IMR-90 (cell line): ENCODE measurements around the gene ALDH1B1. TPM values are rescaled to one million over a fixed set of nuclear protein-coding genes. Genes with fewer than 3 reads are reported as not detected.
"Not testable (repeated sequence)": the region's sequence is repeated elsewhere in the genome, so short reads cannot be mapped to it uniquely, and the experiment has no call there.

ENCODE experiments used
- ATAC-seq: fragments of 200-7000 bp; cut with Tn5 transposase; 2 replicates; pipeline ENCODE4 v1.9.1; 2020; ENCODE audit warnings: low read depth, mild to moderate bottlenecking, moderate library complexity
- BruUV-seq: library from RNA; stranded (reverse); fragments of 400-500 nt; replicated peaks from 2 replicates; lab custom pipeline; 2021; lab: Mats Ljungman, UMichigan
- CTCF ChIA-PET: fragments of 300-600 bp; formaldehyde crosslinking; extraction: SDS; loops from one replicate; lab custom pipeline; 2021; ENCODE audit warnings: antibody characterized with exemption; lab: Yijun Ruan, JAX
- POLR2A ChIA-PET: fragments of 300-600 bp; sonication (Branson Sonifier 250); formaldehyde crosslinking; loops from one replicate; lab custom pipeline; 2022; ENCODE audit warnings: antibody characterized with exemption; ENCODE audit not compliant: unreplicated experiment; lab: Charles Lee
- DNase-seq: peaks from one replicate; pipeline ENCODE4 v3.0.0; 2013
- H2AFZ ChIP-seq: replicated peaks from 2 replicates; pipeline ENCODE3; 2013; ENCODE audit warnings: low read length, mild to moderate bottlenecking; ENCODE audit not compliant: poor library complexity
- H2AK5ac ChIP-seq: 2 replicates; pipeline ENCODE4 v1.6.1; 2013; ENCODE audit warnings: low read depth, low read length, inconsistent platforms
- H2AK9ac ChIP-seq: replicated peaks from 2 replicates; pipeline ENCODE3; 2013; ENCODE audit warnings: mild to moderate bottlenecking, low read depth, low read length, moderate library complexity; ENCODE audit not compliant: poor library complexity
- H2BK120ac ChIP-seq: 2 replicates; pipeline ENCODE4 v1.6.1; 2013; ENCODE audit warnings: low read depth, low read length, inconsistent platforms
- H2BK15ac ChIP-seq: 3 replicates; pipeline ENCODE4 v1.6.1; 2013; ENCODE audit warnings: low read depth, low read length, inconsistent platforms
- H2BK20ac ChIP-seq: 2 replicates; pipeline ENCODE4 v1.6.1; 2013; ENCODE audit warnings: low read depth, mild to moderate bottlenecking, inconsistent platforms, low read length, moderate library complexity
- H2BK5ac ChIP-seq: 2 replicates; pipeline ENCODE4 v1.6.1; 2013; ENCODE audit warnings: mild to moderate bottlenecking, low read depth, low read length, inconsistent platforms; ENCODE audit not compliant: poor library complexity, severe bottlenecking
- H3K14ac ChIP-seq: replicated peaks from 2 replicates; pipeline ENCODE4 v1.6.1; 2013; ENCODE audit warnings: low read depth, low read length, inconsistent platforms
- H3K18ac ChIP-seq: 2 replicates; pipeline ENCODE4 v1.6.1; 2013; ENCODE audit warnings: low read depth, low read length, control low read depth
- H3K23ac ChIP-seq: 2 replicates; pipeline ENCODE4 v1.6.1; 2013; ENCODE audit warnings: low read depth, low read length, inconsistent platforms
- H3K27ac ChIP-seq: 2 replicates; pipeline ENCODE4 v1.5.1; 2013; ENCODE audit warnings: mild to moderate bottlenecking, control low read depth, low read length; ENCODE audit not compliant: insufficient read depth
- H3K27me3 ChIP-seq: 2 replicates; pipeline ENCODE4 v1.6.1; 2013; ENCODE audit warnings: low read length; ENCODE audit not compliant: control insufficient read depth, insufficient read depth
- H3K36me3 ChIP-seq: 2 replicates; pipeline ENCODE4 v1.6.1; 2013; ENCODE audit warnings: low read length, mixed read lengths; ENCODE audit not compliant: control insufficient read depth, insufficient read depth
- H3K4ac ChIP-seq: 2 replicates; pipeline ENCODE4 v1.6.1; 2013; ENCODE audit warnings: low read depth, low read length, inconsistent platforms
- H3K4me1 ChIP-seq: 2 replicates; pipeline ENCODE4 v1.6.1; 2013; ENCODE audit warnings: low read length, mixed read lengths; ENCODE audit not compliant: control insufficient read depth, insufficient read depth
- H3K4me2 ChIP-seq: 2 replicates; pipeline ENCODE4 v1.6.1; 2013; ENCODE audit warnings: low read depth, mild to moderate bottlenecking, control low read depth, low read length, moderate library complexity
- H3K4me3 ChIP-seq: 2 replicates; pipeline ENCODE4 v1.5.1; 2013; ENCODE audit warnings: low read depth, mild to moderate bottlenecking, control low read depth, low read length, moderate library complexity; ENCODE audit not compliant: insufficient read depth
- H3K56ac ChIP-seq: 2 replicates; pipeline ENCODE4 v1.6.1; 2013; ENCODE audit warnings: low read length, inconsistent platforms; ENCODE audit not compliant: insufficient read depth; ENCODE audit errors: extremely low read depth
- H3K79me1 ChIP-seq, 2 experiments: 2 replicates each; pipeline ENCODE4 v1.6.1; 2013; ENCODE audit warnings: low read length in 2 of 2, inconsistent platforms in 1 of 2, low read depth in 1 of 2
- H3K9ac ChIP-seq: 2 replicates; pipeline ENCODE4 v1.6.1; 2013; ENCODE audit warnings: low read depth, low read length, control low read depth
- H3K9me1 ChIP-seq: 2 replicates; pipeline ENCODE4 v1.6.1; 2013; ENCODE audit warnings: low read length, inconsistent platforms; ENCODE audit not compliant: insufficient read depth
- H3K9me3 ChIP-seq: 2 replicates; pipeline ENCODE4 v1.6.1; 2013; ENCODE audit warnings: low read length; ENCODE audit not compliant: control insufficient read depth, insufficient read depth
- H4K20me1 ChIP-seq: 2 replicates; pipeline ENCODE4 v1.6.1; 2013; ENCODE audit warnings: low read length, inconsistent platforms; ENCODE audit not compliant: insufficient read depth
- H4K5ac ChIP-seq: 2 replicates; pipeline ENCODE4 v1.6.1; 2013; ENCODE audit warnings: mild to moderate bottlenecking, low read depth, low read length, control low read depth
- H4K8ac ChIP-seq, 2 experiments: 2 replicates each; pipeline ENCODE4 v1.6.1; 2013; ENCODE audit warnings: low read depth in 2 of 2, low read length in 2 of 2, control low read depth in 1 of 2, inconsistent platforms in 1 of 2
- H4K91ac ChIP-seq: 2 replicates; pipeline ENCODE4 v1.6.1; 2013; ENCODE audit warnings: low read depth, low read length, inconsistent platforms; ENCODE audit not compliant: insufficient read depth
- WGBS, 2 experiments: methylation state at CpG; one replicate each; pipeline versions ENCODE4 v1.1.5 to v1.1.7; 2013; ENCODE audit warnings: missing lambda C conversion rate in 2 of 2; ENCODE audit not compliant: insufficient read length in 1 of 2; ENCODE audit errors: extremely low coverage in 2 of 2; 5-methylcytosine and 5-hydroxymethylcytosine counted together
- dilution Hi-C: fragments of 300-500 bp; cut with HindIII; formaldehyde crosslinking; loops from one replicate; pipeline ENCODE4 v1.14.3; 2018; ENCODE audit warnings: low sequenced_read_pairs; ENCODE audit not compliant: unreplicated experiment
- in situ Hi-C: fragments of 300-500 bp; cut with MboI; formaldehyde crosslinking; loops from 3 replicates; pipeline ENCODE4 v1.14.3; 2019; ENCODE audit warnings: low sequenced_read_pairs, inconsistent platforms, mixed read lengths
- intact Hi-C: fragments of 100-400 bp; cut with micrococcal nuclease; formaldehyde crosslinking; loops from 2 replicates; pipeline ENCODE4 v1.10.0; 2022
- polyA plus RNA-seq, 3 experiments: library from polyadenylated mRNA; depleted of rRNA; stranded (reverse); fragments of >200 nt; gene quantifications; 2 replicates each; pipeline ENCODE4 v1.2.3, GENCODE V29; 2012; ENCODE audit warnings: low replicate concordance in 1 of 3
- total RNA-seq: library from RNA; depleted of rRNA; stranded (reverse); fragments of >200 nt; gene quantifications from 2 replicates; pipeline ENCODE4 v1.2.3, GENCODE V29; 2012

ALDH1B1 gene
- total and polyA plus RNA-seq, 2 of the 4 experiments (the other 2 are of a cell fraction) = 29.6 to 37.6 TPM

GRCh38 chr9:38377336-38378083 is 15.0 kb upstream of the ALDH1B1 start:
- H3K9ac ChIP-seq, H3K9me3 ChIP-seq, ATAC-seq, intact Hi-C loops, H3K14ac ChIP-seq, H2BK15ac ChIP-seq, H3K4ac ChIP-seq, H3K4me1 ChIP-seq, H2BK20ac ChIP-seq, H3K36me3 ChIP-seq, H3K9me1 ChIP-seq, DNase-seq, in situ Hi-C loops, H4K8ac ChIP-seq, H2BK120ac ChIP-seq, BruUV-seq, H3K23ac ChIP-seq, H4K20me1 ChIP-seq, H2AK5ac ChIP-seq, H4K91ac ChIP-seq, H2AK9ac ChIP-seq, H2AFZ ChIP-seq, H2BK5ac ChIP-seq, POLR2A ChIA-PET, H3K27ac ChIP-seq, H3K56ac ChIP-seq, H3K4me2 ChIP-seq, H3K79me1 ChIP-seq, H4K5ac ChIP-seq, H3K4me3 ChIP-seq, H3K18ac ChIP-seq: not testable (repeated sequence)
- dilution Hi-C loops = loop anchor here (25.0 kb wide), 1 partner anchor 465 kb away; the partner anchor contains the start of gene SLC25A51
- WGBS, 2 experiments = 100% methylated on average over 3 of the region's 42 CpGs; no CpG with 5 or more reads in 1 of the 2 experiments
- H3K27me3 ChIP-seq = peaks cover 29% of the 10 kb centered on the region
- CTCF ChIA-PET = interaction anchor here (0.6 to 1.4 kb wide), 2 partner anchors 10 to 560 kb away, joined by 3 read pairs; no protein-coding TSS in a partner anchor
